ENCODE data around the gene TRAK2.

Gene TRAK2

GRCh38 chr2:201343559-201343958 is 107.7 kb downstream of the TRAK2 start:
- Histone ChIP-seq H3K4me1 (ENCODE audit: control insufficient read depth, insufficient read depth, low read length, poor library complexity, severe bottlenecking) (no peaks in the 10 kb centered on the region), H3K36me3 (ENCODE audit: control insufficient read depth, insufficient read depth, low read length) (no peaks in the 10 kb centered on the region), H3K4me3 (ENCODE audit: extremely low read depth, insufficient read depth, low read length, poor library complexity, severe bottlenecking) (no peak overlapping the region), H3K9me3 (ENCODE audit: control insufficient read depth, low read length) (no peaks in the 10 kb centered on the region), H3K27ac (ENCODE audit: low read depth, low read length, severe bottlenecking) (no peak overlapping the region)
- 92 to 93% methylated on average over 2 of the region's 2 CpGs for WGBS, 2 experiments (ENCODE audit: insufficient coverage in 2 of 2)

GRCh38 chr2:201342923-201343322 is 108.3 kb downstream of the TRAK2 start:
- Histone ChIP-seq H3K9me3 (ENCODE audit: control insufficient read depth, low read length) (no peaks in the 10 kb centered on the region), H3K27ac (ENCODE audit: low read depth, low read length, severe bottlenecking) (no peak overlapping the region), H3K4me3 (ENCODE audit: extremely low read depth, insufficient read depth, low read length, poor library complexity, severe bottlenecking) (no peak overlapping the region), H3K4me1 (ENCODE audit: control insufficient read depth, insufficient read depth, low read length, poor library complexity, severe bottlenecking) (no peaks in the 10 kb centered on the region), H3K36me3 (ENCODE audit: control insufficient read depth, insufficient read depth, low read length) (no peaks in the 10 kb centered on the region)
- 100% methylated on average over 1 to 2 of the region's 2 CpGs for WGBS, 2 experiments (ENCODE audit: insufficient coverage in 2 of 2)

DNA sequence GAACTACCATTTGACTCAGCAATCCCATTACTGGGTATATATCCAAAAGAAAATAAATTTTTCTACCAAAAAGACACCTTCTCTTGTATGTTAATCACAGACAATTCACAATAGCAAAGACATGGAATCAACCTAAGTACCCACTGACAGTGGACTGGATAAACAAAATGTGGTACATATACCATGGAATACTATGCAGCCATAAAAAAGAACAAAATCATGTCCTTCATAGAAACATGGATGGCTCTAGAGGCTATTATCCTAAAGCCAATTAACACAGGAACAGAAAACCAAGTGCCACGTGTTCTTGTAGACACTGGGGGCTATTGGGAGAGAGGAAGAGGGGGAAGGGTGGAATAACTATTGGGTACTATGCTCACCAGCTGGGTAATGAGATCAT is 121.8 kb downstream of the TRAK2 start:
- no peaks in the 10 kb centered on the region for H3K36me3 ChIP-seq (ENCODE audit: control insufficient read depth, insufficient read depth, low read length)
- peaks cover 3% of the 10 kb centered on the region for H3K9me3 ChIP-seq (ENCODE audit: control insufficient read depth, low read length)
- no CpG with 5 or more reads among the region's 1 CpG for WGBS, 2 experiments (ENCODE audit: insufficient coverage in 2 of 2)
- H3K4me3 ChIP-seq (ENCODE audit: extremely low read depth, insufficient read depth, low read length, poor library complexity, severe bottlenecking) = no peak overlapping the region
- H3K27ac ChIP-seq (ENCODE audit: low read depth, low read length, severe bottlenecking) = no peak overlapping the region
- no peaks in the 10 kb centered on the region for H3K4me1 ChIP-seq (ENCODE audit: control insufficient read depth, insufficient read depth, low read length, poor library complexity, severe bottlenecking)

DNA sequence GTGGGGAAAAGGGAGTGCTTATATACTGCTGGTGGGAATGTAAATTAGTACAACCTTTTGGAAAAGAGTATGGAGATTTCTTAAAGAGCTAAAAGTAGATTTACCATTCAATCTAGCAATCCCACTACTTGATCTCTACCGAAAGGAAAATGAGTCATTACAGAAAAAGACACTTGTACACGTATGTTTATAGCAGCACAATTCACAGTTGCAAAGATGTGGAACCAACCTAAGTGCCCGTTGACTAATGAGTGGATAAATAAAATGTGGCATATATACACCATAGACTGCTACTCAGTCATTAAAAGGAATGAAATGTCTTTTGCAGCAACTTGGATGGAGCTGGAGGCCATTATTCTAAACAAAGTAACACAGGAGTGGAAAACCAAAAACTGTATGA is 123.6 kb downstream of the TRAK2 start:
- peaks cover 10% of the 10 kb centered on the region for H3K9me3 ChIP-seq (ENCODE audit: control insufficient read depth, low read length)
- H3K36me3 ChIP-seq (ENCODE audit: control insufficient read depth, insufficient read depth, low read length) = no peaks in the 10 kb centered on the region
- no peak overlapping the region for H3K27ac ChIP-seq (ENCODE audit: low read depth, low read length, severe bottlenecking)
- no peak overlapping the region for H3K4me3 ChIP-seq (ENCODE audit: extremely low read depth, insufficient read depth, low read length, poor library complexity, severe bottlenecking)
- WGBS, 2 experiments (ENCODE audit: insufficient coverage in 2 of 2) = 71% methylated on average over 1 of the region's 3 CpGs; no CpG with 5 or more reads in 1 of the 2 experiments
- H3K4me1 ChIP-seq (ENCODE audit: control insufficient read depth, insufficient read depth, low read length, poor library complexity, severe bottlenecking) = no peaks in the 10 kb centered on the region

Data from mesodermal cell (in vitro differentiated cells).